GM12872 (cell line): ENCODE results near the gene SLC22A23.

Experiments used
- CTCF ChIP-seq: IDR thresholded peaks from 3 replicates; pipeline ENCODE4 v1.5.1; 2011; ENCODE audit warnings: low read depth, mild to moderate bottlenecking, low read length, moderate library complexity; ENCODE audit not compliant: insufficient read depth

Gene SLC22A23

GRCh38 chr6:3428247-3428646 lies 28.6 kb downstream of the SLC22A23 start:
- TF ChIP-seq CTCF: no peak

- no peak for TF ChIP-seq CTCF
Observed at GRCh38 chr6:3427687-3428085, 29.2 kb downstream of the SLC22A23 start.

GRCh38 chr6:3426927-3427686 lies 29.7 kb downstream of the SLC22A23 start:
- TF ChIP-seq CTCF: no peak

GRCh38 chr6:3426091-3426926 lies 30.5 kb downstream of the SLC22A23 start:
- TF ChIP-seq CTCF: no peak

- TF ChIP-seq CTCF: no peak
Observed at GRCh38 chr6:3425574-3425973, 31.3 kb downstream of the SLC22A23 start.

GRCh38 chr6:3424185-3424927 lies 32.5 kb downstream of the SLC22A23 start:
- TF ChIP-seq CTCF: no peak

GRCh38 chr6:3423439-3424184 lies 33.2 kb downstream of the SLC22A23 start:
- no peak for TF ChIP-seq CTCF
